ENCODE measurements around the gene TUBGCP2.

GRCh38 chr10:133268532-133268931, 40.1 kb downstream of the TUBGCP2 start:
- TF ChIP-seq, protein P1, sequence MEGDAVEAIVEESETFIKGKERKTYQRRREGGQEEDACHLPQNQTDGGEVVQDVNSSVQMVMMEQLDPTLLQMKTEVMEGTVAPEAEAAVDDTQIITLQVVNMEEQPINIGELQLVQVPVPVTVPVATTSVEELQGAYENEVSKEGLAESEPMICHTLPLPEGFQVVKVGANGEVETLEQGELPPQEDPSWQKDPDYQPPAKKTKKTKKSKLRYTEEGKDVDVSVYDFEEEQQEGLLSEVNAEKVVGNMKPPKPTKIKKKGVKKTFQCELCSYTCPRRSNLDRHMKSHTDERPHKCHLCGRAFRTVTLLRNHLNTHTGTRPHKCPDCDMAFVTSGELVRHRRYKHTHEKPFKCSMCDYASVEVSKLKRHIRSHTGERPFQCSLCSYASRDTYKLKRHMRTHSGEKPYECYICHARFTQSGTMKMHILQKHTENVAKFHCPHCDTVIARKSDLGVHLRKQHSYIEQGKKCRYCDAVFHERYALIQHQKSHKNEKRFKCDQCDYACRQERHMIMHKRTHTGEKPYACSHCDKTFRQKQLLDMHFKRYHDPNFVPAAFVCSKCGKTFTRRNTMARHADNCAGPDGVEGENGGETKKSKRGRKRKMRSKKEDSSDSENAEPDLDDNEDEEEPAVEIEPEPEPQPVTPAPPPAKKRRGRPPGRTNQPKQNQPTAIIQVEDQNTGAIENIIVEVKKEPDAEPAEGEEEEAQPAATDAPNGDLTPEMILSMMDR (conservative IDR thresholded peaks at IDR 0.05; ENCODE audit: low read length): no peak
- no peak for TF ChIP-seq EZH2phosphoT487 (IDR thresholded peaks at IDR 0.05; ENCODE audit: borderline replicate concordance)

All from Loucy (cell line).